H9 (cell line): ENCODE data around the gene AXIN1. TPM values are rescaled to one million over a fixed set of nuclear protein-coding genes. Genes with fewer than 3 reads are reported as not detected.

Experiments
- DNase-seq: peaks from one replicate; pipeline ENCODE4 v3.0.0-alpha.2; 2017
- H2AFZ ChIP-seq: one replicate; pipeline ENCODE4 v1.6.1; 2013; ENCODE audit warnings: mild to moderate bottlenecking, low read length, control low read depth, moderate library complexity
- H2AK5ac ChIP-seq: 2 replicates; pipeline ENCODE4 v1.6.1; 2013; ENCODE audit warnings: low read length, control low read depth, mixed read lengths; ENCODE audit not compliant: insufficient read length
- H2BK120ac ChIP-seq: one replicate; pipeline ENCODE4 v1.6.1; 2013; ENCODE audit warnings: low read depth, mild to moderate bottlenecking, low read length, control low read depth, inconsistent platforms; ENCODE audit not compliant: poor library complexity, severe bottlenecking
- H2BK12ac ChIP-seq: 2 replicates; pipeline ENCODE4 v1.6.1; 2013; ENCODE audit warnings: low read length, control low read depth, mixed read lengths, low read depth; ENCODE audit not compliant: insufficient read length
- H2BK15ac ChIP-seq: 2 replicates; pipeline ENCODE4 v1.6.1; 2013; ENCODE audit warnings: low read depth, low read length, control low read depth
- H2BK20ac ChIP-seq: one replicate; pipeline ENCODE4 v1.6.1; 2013; ENCODE audit warnings: low read depth, mild to moderate bottlenecking, low read length, control low read depth, inconsistent platforms; ENCODE audit not compliant: poor library complexity, severe bottlenecking
- H2BK5ac ChIP-seq: 2 replicates; pipeline ENCODE4 v1.6.1; 2013; ENCODE audit warnings: low read length, control low read depth, mixed read lengths; ENCODE audit not compliant: insufficient read length
- H3K14ac ChIP-seq: 2 replicates; pipeline ENCODE4 v1.6.1; 2013; ENCODE audit warnings: low read length, control low read depth; ENCODE audit not compliant: insufficient read depth
- H3K18ac ChIP-seq: 2 replicates; pipeline ENCODE4 v1.6.1; 2013; ENCODE audit warnings: low read depth, mild to moderate bottlenecking, mixed read lengths, low read length, control low read depth; ENCODE audit not compliant: insufficient read length
- H3K23ac ChIP-seq: 2 replicates; pipeline ENCODE4 v1.6.1; 2013; ENCODE audit warnings: low read length, control low read depth, mixed read lengths, low read depth; ENCODE audit not compliant: insufficient read length
- H3K23me2 ChIP-seq: 2 replicates; pipeline ENCODE4 v1.6.1; 2013; ENCODE audit warnings: low read depth, mild to moderate bottlenecking, mixed read lengths, low read length, control low read depth; ENCODE audit not compliant: insufficient read length, poor library complexity, severe bottlenecking
- H3K27ac ChIP-seq: 2 replicates; pipeline ENCODE4 v1.5.1; 2013; ENCODE audit warnings: low read length, control low read depth, mixed read lengths, low read depth; ENCODE audit not compliant: insufficient read length
- H3K27me3 ChIP-seq: 2 replicates; pipeline ENCODE4 v1.6.1; 2013; ENCODE audit warnings: low read length, control low read depth, inconsistent platforms; ENCODE audit not compliant: insufficient read depth
- H3K4ac ChIP-seq: 2 replicates; pipeline ENCODE4 v1.6.1; 2013; ENCODE audit warnings: low read depth, mild to moderate bottlenecking, control low read depth, inconsistent platforms, low read length, moderate library complexity
- H3K4me1 ChIP-seq: 2 replicates; pipeline ENCODE4 v1.6.1; 2013; ENCODE audit warnings: low read length, control low read depth, inconsistent platforms; ENCODE audit not compliant: insufficient read depth
- H3K4me2 ChIP-seq: 2 replicates; pipeline ENCODE4 v1.6.1; 2013; ENCODE audit warnings: low read length, control low read depth, mixed read lengths; ENCODE audit not compliant: insufficient read length, insufficient read depth
- H3K56ac ChIP-seq: 2 replicates; pipeline ENCODE4 v1.6.1; 2013; ENCODE audit warnings: low read depth, mild to moderate bottlenecking, mixed read lengths, low read length, control low read depth; ENCODE audit not compliant: insufficient read length
- H3K79me1 ChIP-seq: 2 replicates; pipeline ENCODE4 v1.6.1; 2013; ENCODE audit warnings: low read depth, mild to moderate bottlenecking, moderate library complexity, low read length, control low read depth, inconsistent platforms; ENCODE audit not compliant: insufficient read depth, poor library complexity, severe bottlenecking
- H3K79me2 ChIP-seq: 2 replicates; pipeline ENCODE4 v1.6.1; 2013; ENCODE audit warnings: low read length, control low read depth, inconsistent platforms; ENCODE audit not compliant: insufficient read depth
- H3K9ac ChIP-seq: 2 replicates; pipeline ENCODE4 v1.6.1; 2013; ENCODE audit warnings: low read length, control low read depth, mixed read lengths; ENCODE audit not compliant: insufficient read length; ENCODE audit errors: extremely low read depth
- H3K9me3 ChIP-seq: one replicate; pipeline ENCODE4 v1.6.1; 2013; ENCODE audit warnings: low read depth, low read length, inconsistent platforms; ENCODE audit not compliant: control insufficient read depth
- H3T11ph ChIP-seq: one replicate; pipeline ENCODE4 v1.6.1; 2013; ENCODE audit warnings: mild to moderate bottlenecking, low read length, control low read depth, inconsistent platforms
- H4K20me1 ChIP-seq: one replicate; pipeline ENCODE4 v1.6.1; 2013; ENCODE audit not compliant: control insufficient read depth, insufficient read length, insufficient read depth
- H4K5ac ChIP-seq: 2 replicates; pipeline ENCODE4 v1.6.1; 2013; ENCODE audit warnings: low read depth, mild to moderate bottlenecking, mixed read lengths, low read length, control low read depth; ENCODE audit not compliant: insufficient read length
- H4K8ac ChIP-seq: replicated peaks from 2 replicates; pipeline ENCODE4 v1.6.1; 2013; ENCODE audit warnings: low read length, control low read depth, mixed read lengths, low read depth; ENCODE audit not compliant: insufficient read length
- H4K91ac ChIP-seq: 2 replicates; pipeline ENCODE4 v1.6.1; 2013; ENCODE audit warnings: low read depth, mild to moderate bottlenecking, moderate library complexity, mixed read lengths, low read length, control low read depth; ENCODE audit not compliant: insufficient read length
- H3K27ac Mint-ChIP-seq, 3 experiments: 2 replicates in 2 of 3; 3 replicates in 1 of 3; pipeline ENCODE4 v1.8.0; 2020 to 2021; ENCODE audit warnings: mixed read lengths in 3 of 3, mild to moderate bottlenecking in 1 of 3, moderate library complexity in 1 of 3
- H3K27me3 Mint-ChIP-seq: 2 replicates; pipeline ENCODE4 v1.8.0; 2021; ENCODE audit warnings: low read depth, mild to moderate bottlenecking, moderate library complexity, mixed read lengths
- H3K36me3 Mint-ChIP-seq, 3 experiments: 2 replicates in 2 of 3; 3 replicates in 1 of 3; pipeline ENCODE4 v1.8.0; 2020 to 2021; ENCODE audit warnings: low read depth in 3 of 3, mixed read lengths in 3 of 3; ENCODE audit not compliant: insufficient read depth in 1 of 3
- H3K4me1 Mint-ChIP-seq, 2 experiments: 2 replicates each; pipeline ENCODE4 v1.8.0; 2020; ENCODE audit warnings: mixed read lengths in 2 of 2
- H3K4me3 Mint-ChIP-seq, 2 experiments: 2 replicates in 1 of 2; 3 replicates in 1 of 2; pipeline ENCODE4 v1.8.0; 2020 to 2021; ENCODE audit warnings: mild to moderate bottlenecking in 2 of 2, mixed read lengths in 2 of 2, moderate library complexity in 1 of 2
- H3K9me3 Mint-ChIP-seq, 2 experiments: 2 replicates in 1 of 2; 3 replicates in 1 of 2; pipeline ENCODE4 v1.8.0; 2020; ENCODE audit warnings: mild to moderate bottlenecking in 2 of 2, mixed read lengths in 2 of 2, moderate library complexity in 1 of 2
- CTCF ChIP-seq: fragments of 200-600 bp; sonication (generic); conservative IDR thresholded peaks from 3 replicates; pipeline ENCODE4 v1.8.0; 2021; ENCODE audit warnings: antibody characterized with exemption, mild to moderate bottlenecking
- WGBS: extraction: QIAGEN DNeasy Blood & Tissue Kit; methylation state at CpG from one replicate; pipeline ENCODE4 v1.1.7; 2013; ENCODE audit warnings: missing lambda C conversion rate, low lambda C conversion rate, mixed read lengths; ENCODE audit not compliant: insufficient read length; ENCODE audit errors: extremely low coverage; 5-methylcytosine and 5-hydroxymethylcytosine counted together
- total RNA-seq: library from RNA; stranded (reverse); gene quantifications from 2 replicates; pipeline ENCODE4 v1.2.1, GENCODE V29; 2021

AXIN1 gene
- total RNA-seq, 1 experiment from 2014 or later = 50.9 TPM

- Histone ChIP-seq H3K79me1 (no peaks in the 10 kb centered on the region), H3K9ac (no peak overlapping the region), H2AK5ac (no peak overlapping the region), H4K91ac (no peak overlapping the region), H2BK15ac (no peak overlapping the region), H2BK12ac (no peak overlapping the region), H3K27ac (no peak overlapping the region), H4K5ac (no peak overlapping the region), H2BK20ac (no peak overlapping the region), H2AFZ (no peak overlapping the region), H3K23ac (no peak overlapping the region), H3K4me2 (no peak overlapping the region), H3K23me2 (no peaks in the 10 kb centered on the region), H3K4ac (no peak overlapping the region), H3K9me3 (no peaks in the 10 kb centered on the region), H3K79me2 (no peaks in the 10 kb centered on the region), H3K4me1 (no peaks in the 10 kb centered on the region; the same call in 1 of the 2 replicates), H3K27me3 (no peaks in the 10 kb centered on the region), H3K18ac (no peak overlapping the region), H2BK120ac (no peak overlapping the region), H4K20me1 (no peaks in the 10 kb centered on the region), H3K14ac (no peak overlapping the region), H2BK5ac (no peak overlapping the region), H4K8ac (no peak overlapping the region), H3K56ac (no peak overlapping the region), H3T11ph (no peak overlapping the region)
- TF ChIP-seq CTCF = peak; percentile 98
- peaks cover 7 to 12% (median 8%) of the 10 kb centered on the region in 3 experiments; a peak in 5 of 7 replicates for H3K36me3 Mint-ChIP-seq
- WGBS = no CpG with 5 or more reads among the region's 7 CpGs
- peak; percentile 89 for DNase-seq
- H3K27ac Mint-ChIP-seq = no peak overlapping the region; a peak in 1 of 7 replicates
- H3K4me3 Mint-ChIP-seq = peak overlapping the region in 1 of 2 experiments; percentile 23; a peak in 1 of 5 replicates
- peaks cover 29 to 32% of the 10 kb centered on the region in 2 experiments for H3K4me1 Mint-ChIP-seq
- H3K27me3 Mint-ChIP-seq = no peaks in the 10 kb centered on the region
- H3K9me3 Mint-ChIP-seq = peaks cover 7 to 14% of the 10 kb centered on the region in 2 experiments
Observed at GRCh38 chr16:391885-392335, 39.4 kb upstream of the AXIN1 start.
